A549 (cell line): ENCODE results near the gene DNA2.

Experiments
- CEBPB ChIP-seq, 2 experiments: fragments of >200 bp in 1 of 2; sonication (Bioruptor Twin) in 1 of 2; formaldehyde crosslinking in 1 of 2; IDR thresholded peaks; 2 replicates each; pipeline ENCODE4 v1.6.1; 2012 to 2016
- CTCF ChIP-seq: fragments of >200 bp; sonication (Bioruptor Twin); formaldehyde crosslinking; IDR thresholded peaks from 3 replicates; pipeline ENCODE4 v1.5.1; 2016
- E2F6 ChIP-seq: IDR thresholded peaks from 2 replicates; pipeline ENCODE4 v1.6.1; 2012; ENCODE audit warnings: low read depth, borderline replicate concordance
- HOXB5 ChIP-seq: fragments of 250-450 bp; sonication (Bioruptor Pico); IDR thresholded peaks from 2 replicates; pipeline ENCODE4 v1.5.0; 2020; ENCODE audit warnings: mild to moderate bottlenecking, moderate library complexity
- JUN ChIP-seq, 2 experiments: fragments of >200 bp; sonication (Bioruptor Twin); formaldehyde crosslinking; IDR thresholded peaks; 2 replicates in 1 of 2; 3 replicates in 1 of 2; pipeline ENCODE4 v1.6.1; 2016 to 2017
- JUNB ChIP-seq: fragments of >200 bp; sonication (Bioruptor Twin); formaldehyde crosslinking; IDR thresholded peaks from 2 replicates; pipeline ENCODE4 v1.6.1; 2016
- PBX3 ChIP-seq: IDR thresholded peaks from 2 replicates; pipeline ENCODE4 v1.6.1; 2012
- PHF8 ChIP-seq: fragments of 200-600 bp; sonication (generic); IDR thresholded peaks from 2 replicates; pipeline ENCODE4 v1.6.1; 2016; ENCODE audit warnings: low read depth, mild to moderate bottlenecking, antibody characterized with exemption, moderate library complexity, borderline replicate concordance
- RAD21 ChIP-seq, 2 experiments: fragments of >200 bp in 1 of 2; sonication (Bioruptor Twin) in 1 of 2; formaldehyde crosslinking in 1 of 2; IDR thresholded peaks in 1 of 2; conservative IDR thresholded peaks in 1 of 2; 2 replicates in 1 of 2; 3 replicates in 1 of 2; pipeline ENCODE4 v1.6.1; 2012 to 2018; ENCODE audit warnings: inconsistent platforms in 1 of 2
- REST ChIP-seq: fragments of 200-600 bp; sonication (generic); IDR thresholded peaks from 2 replicates; pipeline ENCODE4 v1.6.1; 2016; ENCODE audit warnings: antibody characterized with exemption, mild to moderate bottlenecking, moderate library complexity

DNA sequence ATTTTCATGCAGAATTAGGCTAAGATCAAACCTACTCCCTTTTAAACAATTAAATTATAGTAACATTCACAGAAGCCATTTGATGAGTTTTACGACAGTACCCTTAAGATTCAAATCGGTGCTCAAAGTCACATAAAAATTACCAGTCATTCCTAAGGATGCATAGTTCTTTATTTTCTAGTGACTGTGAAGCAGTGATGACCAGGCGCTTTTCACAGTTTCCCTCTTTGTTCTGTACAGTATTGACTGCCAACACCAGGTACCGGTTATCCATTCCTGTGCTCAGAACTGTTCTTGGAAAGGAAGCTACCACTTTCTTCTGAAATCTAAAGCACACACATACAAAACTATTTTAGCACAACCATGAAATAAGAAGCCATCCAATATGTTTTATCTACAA, 1.9 kb downstream of the DNA2 start:
- TF ChIP-seq CTCF (no peak), REST (no peak), PHF8 (no peak), JUNB (no peak), CEBPB (IDR thresholded peaks at IDR 0.05) (no peak), PBX3 (no peak), RAD21 (conservative IDR thresholded peaks at IDR 0.05 in 1 of 2, IDR thresholded peaks at IDR 0.05 in 1 of 2) (no peak), E2F6 (no peak), HOXB5 (CRISPR knock-in tag) (no peak), JUN (IDR thresholded peaks at IDR 0.05) (no peak)
